HG03139 (cell line): ENCODE measurements around the gene ETS1.

Source experiments
- ATAC-seq: cut with Tn5 transposase; IDR thresholded peaks from one replicate; pipeline ENCODE4 v1.9.1; 2021; ENCODE audit not compliant: unreplicated experiment

The ETS1 gene

GRCh38 chr11:128521682-128522054 is 65.7 kb downstream of the ETS1 start:
- ATAC-seq, result no peak

GRCh38 chr11:128520888-128521681 is 66.3 kb downstream of the ETS1 start:
- no peak for ATAC-seq

GRCh38 chr11:128520206-128520887 is 67.0 kb downstream of the ETS1 start:
- no peak for ATAC-seq

- ATAC-seq, result no peak
These were observed 68.0 kb downstream of the ETS1 start for GRCh38 chr11:128519338-128519737.

GRCh38 chr11:128518493-128519207 is 68.7 kb downstream of the ETS1 start:
- no peak for ATAC-seq

GRCh38 chr11:128517451-128518230 is 69.7 kb downstream of the ETS1 start:
- no peak for ATAC-seq

- no peak for ATAC-seq
These were observed 70.5 kb downstream of the ETS1 start for GRCh38 chr11:128516886-128517285.

GRCh38 chr11:128515826-128516778 is 71.3 kb downstream of the ETS1 start:
- ATAC-seq, result no peak

- ATAC-seq, result no peak
These were observed 72.3 kb downstream of the ETS1 start for GRCh38 chr11:128515086-128515485.

- ATAC-seq, result no peak
These were observed 73.3 kb downstream of the ETS1 start for GRCh38 chr11:128513915-128514681.

GRCh38 chr11:128512474-128512996 is 74.8 kb downstream of the ETS1 start:
- no peak for ATAC-seq

- ATAC-seq, result no peak
These were observed 75.6 kb downstream of the ETS1 start for GRCh38 chr11:128511712-128512111.

GRCh38 chr11:128509621-128510389 is 77.6 kb downstream of the ETS1 start:
- no peak for ATAC-seq

- no peak for ATAC-seq
These were observed 78.4 kb downstream of the ETS1 start for GRCh38 chr11:128508770-128509510.

GRCh38 chr11:128507936-128508335 is 79.4 kb downstream of the ETS1 start:
- no peak for ATAC-seq

GRCh38 chr11:128506999-128507611 is 80.3 kb downstream of the ETS1 start:
- ATAC-seq, result no peak

GRCh38 chr11:128506356-128506755 is 81.0 kb downstream of the ETS1 start:
- ATAC-seq, result no peak
